ENCODE measurements around the gene POLR2F. TPM values are rescaled to one million over a fixed set of nuclear protein-coding genes. Genes with fewer than 3 reads are reported as not detected.

The POLR2F gene
- 88.0 TPM for total RNA-seq
- polyA plus RNA-seq: 82.4 TPM
- long read RNA-seq, donor 1, transcript POLR2F-205 (5 exons, 2,106 nt): major isoform, 8 of 8 reads
- long read RNA-seq, donor 1, partial matches to known transcripts: 0 of 8 reads
- long read RNA-seq, donor 1, other reads (novel, unspliced or antisense): 0 of 8 reads
- long read RNA-seq, donor 2, transcript POLR2F-205 (5 exons, 2,106 nt): major isoform, 62 of 66 reads
- long read RNA-seq, donor 2, partial matches to known transcripts: 0 of 66 reads
- long read RNA-seq, donor 2, other reads (novel, unspliced or antisense): 0 of 66 reads
- long read RNA-seq, donor 3, transcript POLR2F-205 (5 exons, 2,106 nt): major isoform, 88 of 98 reads
- long read RNA-seq, donor 3, partial matches to known transcripts: 5 of 98 reads
- long read RNA-seq, donor 3, other reads (novel, unspliced or antisense): 0 of 98 reads
- long read RNA-seq, donor 4, transcript POLR2F-205 (5 exons, 2,106 nt): major isoform, 18 of 25 reads
- long read RNA-seq, donor 4, partial matches to known transcripts: 0 of 25 reads
- long read RNA-seq, donor 4, other reads (novel, unspliced or antisense): 0 of 25 reads
- long read RNA-seq, donor 5, transcript POLR2F-205 (5 exons, 2,106 nt): major isoform, 77 of 91 reads
- long read RNA-seq, donor 5, partial matches to known transcripts: 0 of 91 reads
- long read RNA-seq, donor 5, other reads (novel, unspliced or antisense): 7 of 91 reads
- long read RNA-seq, donor 6, transcript POLR2F-205 (5 exons, 2,106 nt): major isoform, 47 of 49 reads
- long read RNA-seq, donor 6, partial matches to known transcripts: 0 of 49 reads
- long read RNA-seq, donor 6, other reads (novel, unspliced or antisense): 0 of 49 reads
- long read RNA-seq, donor 7, transcript POLR2F-205 (5 exons, 2,106 nt): major isoform, 45 of 49 reads
- long read RNA-seq, donor 7, partial matches to known transcripts: 0 of 49 reads
- long read RNA-seq, donor 7, other reads (novel, unspliced or antisense): 0 of 49 reads
- long read RNA-seq, donor 8, transcript POLR2F-205 (5 exons, 2,106 nt): major isoform, 15 of 17 reads
- long read RNA-seq, donor 8, partial matches to known transcripts: 0 of 17 reads
- long read RNA-seq, donor 8, other reads (novel, unspliced or antisense): 0 of 17 reads
- long read RNA-seq, donor 9, transcript POLR2F-205 (5 exons, 2,106 nt): major isoform, 28 of 30 reads
- long read RNA-seq, donor 9, partial matches to known transcripts: 0 of 30 reads
- long read RNA-seq, donor 9, other reads (novel, unspliced or antisense): 0 of 30 reads
- long read RNA-seq, donor 10, transcript POLR2F-205 (5 exons, 2,106 nt): major isoform, 41 of 46 reads
- long read RNA-seq, donor 10, partial matches to known transcripts: 0 of 46 reads
- long read RNA-seq, donor 10, other reads (novel, unspliced or antisense): 0 of 46 reads

DNA sequence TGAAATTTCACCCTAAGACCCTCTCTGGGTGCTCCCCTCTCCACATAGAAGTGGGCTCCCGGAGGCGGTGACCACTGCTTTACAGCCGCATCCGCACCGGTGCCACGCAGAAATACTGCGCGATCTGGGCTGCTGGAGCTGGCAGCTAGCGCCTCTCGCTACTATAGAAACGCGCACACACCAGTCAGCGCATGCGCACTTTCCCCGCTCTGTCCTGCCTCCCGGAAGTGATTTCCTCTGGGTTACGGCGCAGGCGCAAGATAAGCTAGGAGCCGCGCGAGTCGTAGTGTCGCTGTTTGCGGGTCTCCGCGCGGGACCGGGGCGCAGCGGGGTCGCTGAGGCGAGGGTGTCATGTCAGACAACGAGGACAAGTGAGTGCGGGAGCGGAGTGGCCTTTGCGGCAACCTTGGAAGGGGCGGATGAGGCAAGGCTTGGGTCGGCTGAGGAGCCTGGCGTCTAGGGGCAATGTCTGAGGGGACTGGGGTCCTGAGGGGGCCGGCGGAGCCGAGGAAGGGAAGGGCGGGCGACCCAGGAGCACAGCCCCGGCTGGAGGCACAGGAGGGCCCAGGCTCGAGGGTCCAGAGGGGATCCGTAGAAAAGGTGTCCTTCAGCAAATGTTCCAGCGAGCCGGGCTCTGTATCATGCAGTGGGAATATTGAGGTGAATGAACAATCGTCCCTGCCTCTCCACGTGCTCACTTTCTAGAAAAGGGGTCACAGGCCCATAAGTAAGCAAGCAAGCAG, at the start of gene POLR2F, which contains the start of gene C22orf23:
Gene POLR2F, plus strand, starts transcription at position 263 of the 743 bp plus-strand sequence. Its CDS starts 89 bp downstream, at position 352.
Gene C22orf23, minus strand, starts transcription at position 165 of the 743 bp plus-strand sequence. CDS start 452 bp downstream, outside the sequence.
- WGBS: under 1% methylated on average over 52 of the region's 52 CpGs
- Histone ChIP-seq H3K36me3 (ENCODE audit: control insufficient read depth in 2 of 2, insufficient read depth in 2 of 2, low read length in 1 of 2) (peaks cover 14 to 17% of the 10 kb centered on the region in 2 donors), H3K27me3 (ENCODE audit: control insufficient read depth in 2 of 2, insufficient read depth in 1 of 2, low read length in 1 of 2) (peaks cover 15 to 29% of the 10 kb centered on the region in 2 donors), H3K9me3 (ENCODE audit: control insufficient read depth in 2 of 2, insufficient read depth in 1 of 2, low read length in 1 of 2) (peaks cover 0 to 7% of the 10 kb centered on the region in 2 donors), H3K4me1 (ENCODE audit: control insufficient read depth in 2 of 2, insufficient read depth in 2 of 2, low read length in 2 of 2) (peaks cover 12 to 18% of the 10 kb centered on the region in 2 donors), H3K4me3 (ENCODE audit: low read length in 2 of 2) (peak within 1 kb of the TSS; percentile 62 to 90), H3K27ac (ENCODE audit: low read depth in 1 of 2, low read length in 1 of 2) (peak within 1 kb of the TSS; percentile 10 to 61)
- peak; percentile 91 to 99 (median 96) for DNase-seq (ENCODE audit: low read depth in 6 of 9, low spot score in 9 of 9)

DNA sequence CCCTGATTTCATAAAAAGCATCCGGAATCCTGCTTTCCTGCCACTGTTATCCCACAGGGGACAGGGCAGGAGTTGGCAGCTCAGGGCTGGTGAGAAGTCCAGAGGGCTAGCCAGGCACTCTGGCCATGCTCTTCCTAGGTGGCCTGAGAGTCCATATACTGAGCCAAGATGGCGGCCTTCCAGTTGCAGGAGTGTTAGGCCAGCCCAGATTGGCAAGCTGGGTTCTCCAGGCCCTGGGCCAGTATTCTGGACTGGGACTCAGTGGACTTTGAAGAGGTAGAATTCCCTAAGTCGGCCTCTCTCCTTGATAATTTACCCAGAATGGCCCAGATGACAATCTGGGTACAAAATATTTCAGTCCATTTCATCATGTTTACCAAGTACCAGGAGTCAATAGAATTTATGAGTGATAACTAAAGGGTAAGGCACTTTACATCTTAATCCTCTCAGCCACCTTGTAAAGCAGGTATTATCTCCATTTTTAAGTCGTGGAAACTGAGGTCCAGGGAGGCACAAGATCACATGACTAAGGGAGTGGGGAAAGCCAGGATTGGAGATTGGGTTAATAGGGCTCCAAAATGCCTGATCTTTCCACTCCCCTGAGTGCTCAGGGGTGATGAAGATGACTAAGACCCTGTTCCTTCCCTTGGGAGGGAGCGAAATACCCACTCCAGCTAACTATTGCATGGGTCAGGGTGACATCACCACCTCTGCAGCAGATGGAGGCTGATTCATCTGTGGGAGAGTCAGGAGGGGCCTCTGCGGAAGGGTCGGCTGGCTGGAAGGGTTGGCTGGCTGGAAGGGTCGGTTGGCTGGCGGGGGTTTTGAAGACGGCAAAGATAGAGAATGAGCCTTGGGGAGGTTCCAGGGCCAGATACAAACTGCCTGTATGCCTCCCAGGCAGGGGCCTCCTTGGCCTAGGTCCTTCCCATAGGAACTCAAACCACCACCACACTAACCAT, 48.6 kb upstream of the POLR2F start:
- peaks cover 3 to 10% of the 10 kb centered on the region in 2 donors for H3K4me1 ChIP-seq (ENCODE audit: control insufficient read depth in 2 of 2, insufficient read depth in 2 of 2, low read length in 2 of 2)
- H3K4me3 ChIP-seq (ENCODE audit: low read length in 2 of 2): no peak overlapping the region
- 96% methylated on average over 10 of the region's 10 CpGs for WGBS

DNA sequence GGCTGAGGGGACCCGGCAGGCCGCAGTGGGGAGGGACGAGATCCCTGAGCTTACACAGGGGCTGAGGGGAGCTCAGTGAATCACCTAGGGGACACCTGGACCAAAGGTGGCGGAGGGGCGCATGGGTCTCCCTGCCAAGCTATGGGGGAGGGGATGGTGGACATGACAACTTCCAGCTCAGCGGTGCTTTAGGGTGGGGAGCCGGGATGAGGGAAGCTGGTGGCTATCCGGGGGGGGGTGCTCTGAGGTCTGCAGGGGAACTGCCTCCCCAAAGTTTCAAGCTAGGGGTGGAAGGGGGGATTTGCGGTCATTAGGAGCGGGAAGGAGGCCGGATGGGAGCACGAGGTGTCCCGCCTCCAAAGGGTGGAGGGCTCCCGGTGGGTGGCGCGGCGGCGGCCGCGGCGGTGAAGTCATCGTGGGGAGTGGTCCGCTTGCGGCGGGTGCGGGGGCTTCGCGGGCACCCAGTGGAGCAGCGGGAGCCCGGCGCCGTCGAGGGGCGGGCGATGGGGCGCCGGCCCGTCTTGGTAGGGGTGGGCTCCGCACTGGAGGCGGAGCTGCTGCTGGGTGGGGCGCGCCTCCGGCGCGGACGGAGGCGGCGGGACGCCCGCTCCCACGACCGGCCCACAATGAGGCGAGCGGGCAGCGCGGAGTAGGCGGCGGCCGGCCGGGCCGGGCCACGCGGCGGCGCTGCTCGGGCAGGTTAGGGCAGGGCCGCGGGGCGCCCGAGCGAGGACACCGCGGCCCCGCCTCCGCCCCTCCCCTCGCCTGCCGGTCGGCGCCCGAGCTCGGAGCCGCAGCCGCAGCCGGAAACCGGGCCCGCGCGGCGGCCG, 47.8 kb upstream of the POLR2F start, which contains the start of gene MICALL1:
Gene MICALL1, plus strand, starts transcription at position 764 of the 830 bp plus-strand sequence. CDS start 126 bp downstream, outside the sequence.
- Histone ChIP-seq H3K9me3 (ENCODE audit: control insufficient read depth in 2 of 2, insufficient read depth in 1 of 2, low read length in 1 of 2) (no peaks in the 10 kb centered on the region), H3K4me1 (ENCODE audit: control insufficient read depth in 2 of 2, insufficient read depth in 2 of 2, low read length in 2 of 2) (peaks cover 3 to 10% of the 10 kb centered on the region in 2 donors), H3K36me3 (ENCODE audit: control insufficient read depth in 2 of 2, insufficient read depth in 2 of 2, low read length in 1 of 2) (no peaks in the 10 kb centered on the region), H3K27me3 (ENCODE audit: control insufficient read depth in 2 of 2, insufficient read depth in 1 of 2, low read length in 1 of 2) (no peaks in the 10 kb centered on the region), H3K27ac (ENCODE audit: low read depth in 1 of 2, low read length in 1 of 2) (peak within 1 kb of the TSS in 1 of 2 donors; percentile 72), H3K4me3 (ENCODE audit: low read length in 2 of 2) (peak within 1 kb of the TSS; percentile 42 to 88)
- WGBS: 6% methylated on average over 90 of the region's 90 CpGs
- DNase-seq (ENCODE audit: low read depth in 6 of 9, low spot score in 9 of 9): peak in 5 of 9 donors; percentile 29 to 57 (median 39)

More for the DNA sequence above, 48.6 kb upstream of the POLR2F start:
- no peaks in the 10 kb centered on the region for H3K27me3 ChIP-seq (ENCODE audit: control insufficient read depth in 2 of 2, insufficient read depth in 1 of 2, low read length in 1 of 2)
- no peaks in the 10 kb centered on the region for H3K9me3 ChIP-seq (ENCODE audit: control insufficient read depth in 2 of 2, insufficient read depth in 1 of 2, low read length in 1 of 2)
- no peak overlapping the region for H3K27ac ChIP-seq (ENCODE audit: low read depth in 1 of 2, low read length in 1 of 2)
- no peaks in the 10 kb centered on the region for H3K36me3 ChIP-seq (ENCODE audit: control insufficient read depth in 2 of 2, insufficient read depth in 2 of 2, low read length in 1 of 2)
- DNase-seq (ENCODE audit: low read depth in 6 of 9, low spot score in 9 of 9): no peak

DNA sequence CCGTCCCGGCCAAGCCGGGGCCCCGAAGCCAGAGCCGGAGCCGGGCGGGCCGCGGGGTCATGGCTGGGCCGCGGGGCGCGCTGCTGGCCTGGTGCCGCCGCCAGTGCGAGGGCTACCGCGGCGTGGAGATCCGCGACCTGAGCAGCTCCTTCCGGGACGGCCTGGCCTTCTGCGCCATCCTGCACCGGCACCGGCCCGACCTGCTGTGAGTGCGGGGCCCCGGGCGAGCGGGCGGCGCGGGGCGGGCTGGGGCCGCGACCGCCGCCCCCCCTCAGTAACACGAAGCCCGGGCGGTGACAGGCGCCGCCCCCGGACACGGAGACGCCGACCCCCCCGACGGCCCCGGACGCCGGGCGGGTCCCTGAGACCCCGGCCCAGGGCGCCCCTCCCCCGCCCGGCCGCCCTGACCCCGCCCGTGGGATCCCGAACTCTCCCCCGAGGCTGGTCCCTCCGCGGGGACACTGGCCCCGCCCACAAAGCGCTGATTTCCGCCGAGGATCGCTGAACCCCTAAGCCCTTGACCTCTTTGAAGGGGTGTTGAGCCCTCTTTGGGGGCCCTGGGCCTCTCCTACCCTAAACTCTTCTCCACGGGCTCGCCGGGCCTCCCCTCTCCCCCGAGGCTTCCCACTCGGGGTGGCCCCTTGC, 47.0 kb upstream of the POLR2F start:
- Histone ChIP-seq H3K9me3 (ENCODE audit: control insufficient read depth in 2 of 2, insufficient read depth in 1 of 2, low read length in 1 of 2) (no peaks in the 10 kb centered on the region), H3K36me3 (ENCODE audit: control insufficient read depth in 2 of 2, insufficient read depth in 2 of 2, low read length in 1 of 2) (no peaks in the 10 kb centered on the region), H3K4me1 (ENCODE audit: control insufficient read depth in 2 of 2, insufficient read depth in 2 of 2, low read length in 2 of 2) (peaks cover 3 to 10% of the 10 kb centered on the region in 2 donors), H3K4me3 (ENCODE audit: low read length in 2 of 2) (peak overlapping the region; percentile 42 to 88), H3K27ac (ENCODE audit: low read depth in 1 of 2, low read length in 1 of 2) (peak overlapping the region in 1 of 2 donors; percentile 72), H3K27me3 (ENCODE audit: control insufficient read depth in 2 of 2, insufficient read depth in 1 of 2, low read length in 1 of 2) (no peaks in the 10 kb centered on the region)
- WGBS: 1% methylated on average over 75 of the region's 75 CpGs
- DNase-seq (ENCODE audit: low read depth in 6 of 9, low spot score in 9 of 9): peak in 2 of 9 donors; percentile 30 to 35

DNA sequence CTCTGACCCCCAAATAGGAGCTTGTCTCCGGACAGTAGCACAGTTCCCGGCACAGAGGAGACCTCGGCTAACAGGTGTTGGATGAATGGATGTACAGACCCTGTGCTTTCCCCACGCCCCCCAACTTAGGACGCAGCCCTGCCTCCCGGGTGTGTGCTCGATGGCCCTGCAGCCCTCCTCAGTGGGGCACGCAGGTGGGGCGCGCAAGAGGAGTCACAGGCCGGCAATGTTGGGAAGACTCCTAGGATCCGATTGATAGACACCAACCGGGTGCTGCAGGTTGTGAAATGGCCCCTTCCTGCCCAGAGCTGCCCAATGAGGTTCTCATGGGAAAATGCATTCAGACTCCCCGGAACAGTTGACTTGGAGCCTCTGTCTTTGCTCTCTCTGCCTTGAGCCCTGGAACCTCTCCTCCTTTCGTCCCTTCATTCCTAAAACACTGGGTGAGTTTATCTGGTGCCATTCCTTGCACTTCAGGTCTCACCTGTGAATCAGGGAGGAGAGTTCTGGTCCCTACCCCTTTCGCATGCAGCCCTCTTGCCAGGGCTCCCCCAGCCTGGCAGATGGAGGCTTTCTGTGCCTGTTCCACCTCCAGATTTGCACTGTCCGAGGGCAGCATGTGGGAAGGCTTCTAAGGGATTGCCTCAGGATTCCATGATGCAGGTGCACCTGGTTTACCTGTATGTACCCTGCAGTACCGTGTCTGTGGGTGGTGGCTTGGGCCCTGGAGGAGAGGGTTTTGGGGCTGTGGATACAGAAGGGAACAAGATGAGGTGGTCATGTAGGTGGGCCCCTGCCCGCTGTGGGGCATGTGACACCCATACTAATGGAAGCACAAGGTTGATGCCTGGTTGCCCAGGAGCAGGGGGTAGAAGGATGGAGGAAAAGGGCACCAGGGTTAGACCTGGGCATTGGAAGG, 46.2 kb upstream of the POLR2F start:
- 81% methylated on average over 19 of the region's 19 CpGs for WGBS
- Histone ChIP-seq H3K27me3 (ENCODE audit: control insufficient read depth in 2 of 2, insufficient read depth in 1 of 2, low read length in 1 of 2) (no peaks in the 10 kb centered on the region), H3K9me3 (ENCODE audit: control insufficient read depth in 2 of 2, insufficient read depth in 1 of 2, low read length in 1 of 2) (no peaks in the 10 kb centered on the region), H3K4me3 (ENCODE audit: low read length in 2 of 2) (peak overlapping the region; percentile 42 to 88), H3K36me3 (ENCODE audit: control insufficient read depth in 2 of 2, insufficient read depth in 2 of 2, low read length in 1 of 2) (peaks cover 0 to 5% of the 10 kb centered on the region in 2 donors), H3K4me1 (ENCODE audit: control insufficient read depth in 2 of 2, insufficient read depth in 2 of 2, low read length in 2 of 2) (peaks cover 3 to 10% of the 10 kb centered on the region in 2 donors), H3K27ac (ENCODE audit: low read depth in 1 of 2, low read length in 1 of 2) (no peak overlapping the region)
- no peak for DNase-seq (ENCODE audit: low read depth in 6 of 9, low spot score in 9 of 9)

DNA sequence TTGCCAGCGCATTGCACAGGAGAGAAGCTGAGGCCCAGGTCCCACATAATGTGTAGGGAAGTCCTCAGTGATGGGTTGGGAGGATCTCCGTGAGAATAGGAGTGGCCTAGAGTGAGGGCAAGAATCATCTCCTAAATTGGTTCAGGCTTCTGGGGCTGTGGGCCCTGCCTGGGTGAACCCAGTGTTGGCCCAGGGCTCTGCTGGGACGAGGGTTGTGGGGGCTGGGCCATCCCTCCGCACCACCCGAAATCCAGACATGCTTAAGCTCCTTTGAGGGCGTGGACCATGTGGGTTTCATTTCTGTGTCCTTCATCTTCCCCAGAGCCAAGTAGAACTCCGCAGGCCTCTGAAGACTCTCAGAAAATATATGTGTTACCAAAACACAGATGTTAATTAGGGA, 43.7 kb upstream of the POLR2F start:
- no peak for DNase-seq (ENCODE audit: low read depth in 6 of 9, low spot score in 9 of 9)
- peaks cover 3 to 10% of the 10 kb centered on the region in 2 donors for H3K4me1 ChIP-seq (ENCODE audit: control insufficient read depth in 2 of 2, insufficient read depth in 2 of 2, low read length in 2 of 2)
- no peaks in the 10 kb centered on the region for H3K27me3 ChIP-seq (ENCODE audit: control insufficient read depth in 2 of 2, insufficient read depth in 1 of 2, low read length in 1 of 2)
- no peak overlapping the region for H3K4me3 ChIP-seq (ENCODE audit: low read length in 2 of 2)
- no peak overlapping the region for H3K27ac ChIP-seq (ENCODE audit: low read depth in 1 of 2, low read length in 1 of 2)
- 96% methylated on average over 7 of the region's 7 CpGs for WGBS
- H3K36me3 ChIP-seq (ENCODE audit: control insufficient read depth in 2 of 2, insufficient read depth in 2 of 2, low read length in 1 of 2): peaks cover 4 to 7% of the 10 kb centered on the region in 2 donors
- no peaks in the 10 kb centered on the region for H3K9me3 ChIP-seq (ENCODE audit: control insufficient read depth in 2 of 2, insufficient read depth in 1 of 2, low read length in 1 of 2)
